ENCODE data around the gene TAX1BP1.

DNA sequence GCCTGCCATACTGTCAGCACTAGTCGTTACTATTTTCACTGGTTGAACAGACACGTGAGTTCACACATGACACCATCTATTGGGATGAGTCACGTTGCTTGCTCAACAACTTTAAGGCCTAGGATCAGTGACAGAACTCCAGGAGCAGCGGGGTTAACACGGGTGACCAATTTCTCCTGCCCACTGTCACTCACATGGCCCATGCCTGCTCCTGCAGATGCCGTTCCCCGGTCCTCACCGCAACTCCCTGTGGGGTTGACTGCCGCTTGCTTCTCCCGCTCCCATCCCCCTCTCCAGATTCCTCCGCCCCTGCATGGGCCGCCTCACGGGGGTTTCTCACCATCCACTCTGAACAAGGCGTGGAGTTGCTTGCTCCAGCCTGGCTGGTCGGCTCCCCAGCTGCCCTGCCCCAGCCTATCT lies 128.2 kb downstream of the TAX1BP1 start:
- TF ChIP-seq EZH2 (IDR thresholded peaks at IDR 0.05; ENCODE audit: insufficient read depth, low read length) = no peak
- TF ChIP-seq, protein P1, sequence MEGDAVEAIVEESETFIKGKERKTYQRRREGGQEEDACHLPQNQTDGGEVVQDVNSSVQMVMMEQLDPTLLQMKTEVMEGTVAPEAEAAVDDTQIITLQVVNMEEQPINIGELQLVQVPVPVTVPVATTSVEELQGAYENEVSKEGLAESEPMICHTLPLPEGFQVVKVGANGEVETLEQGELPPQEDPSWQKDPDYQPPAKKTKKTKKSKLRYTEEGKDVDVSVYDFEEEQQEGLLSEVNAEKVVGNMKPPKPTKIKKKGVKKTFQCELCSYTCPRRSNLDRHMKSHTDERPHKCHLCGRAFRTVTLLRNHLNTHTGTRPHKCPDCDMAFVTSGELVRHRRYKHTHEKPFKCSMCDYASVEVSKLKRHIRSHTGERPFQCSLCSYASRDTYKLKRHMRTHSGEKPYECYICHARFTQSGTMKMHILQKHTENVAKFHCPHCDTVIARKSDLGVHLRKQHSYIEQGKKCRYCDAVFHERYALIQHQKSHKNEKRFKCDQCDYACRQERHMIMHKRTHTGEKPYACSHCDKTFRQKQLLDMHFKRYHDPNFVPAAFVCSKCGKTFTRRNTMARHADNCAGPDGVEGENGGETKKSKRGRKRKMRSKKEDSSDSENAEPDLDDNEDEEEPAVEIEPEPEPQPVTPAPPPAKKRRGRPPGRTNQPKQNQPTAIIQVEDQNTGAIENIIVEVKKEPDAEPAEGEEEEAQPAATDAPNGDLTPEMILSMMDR (IDR thresholded peaks at IDR 0.05; ENCODE audit: insufficient read depth, low read depth, low read length) = no peak
